Duodenal mucosa (tissue), 2 donors: ENCODE data around the gene AMOTL1.
A peak's percentile ranks its signal among the peaks of the same experiment; 100 is the strongest.

Experiments
- H3K27ac ChIP-seq: one replicate; pipeline ENCODE4 v1.7.0; 2013; ENCODE audit warnings: low read depth, low read length
- H3K27me3 ChIP-seq, 2 donors: one replicate each; pipeline ENCODE4 v1.7.0; 2013; ENCODE audit warnings: low read length in 2 of 2, control low read depth in 1 of 2; ENCODE audit not compliant: insufficient read depth in 2 of 2, control insufficient read depth in 1 of 2
- H3K36me3 ChIP-seq, 2 donors: one replicate each; pipeline ENCODE4 v1.7.0; 2013; ENCODE audit warnings: low read length in 2 of 2, control low read depth in 1 of 2; ENCODE audit not compliant: insufficient read depth in 2 of 2, control insufficient read depth in 1 of 2
- H3K4me1 ChIP-seq, 2 donors: one replicate each; pipeline ENCODE4 v1.7.0; 2013; ENCODE audit warnings: low read length in 2 of 2, control low read depth in 1 of 2; ENCODE audit not compliant: insufficient read depth in 2 of 2, control insufficient read depth in 1 of 2
- H3K4me3 ChIP-seq, 2 donors: one replicate each; pipeline ENCODE4 v1.7.0; 2013; ENCODE audit warnings: low read length in 2 of 2, low read depth in 1 of 2
- H3K9ac ChIP-seq, 2 donors: one replicate each; pipeline ENCODE4 v1.7.0; 2013; ENCODE audit warnings: low read length in 2 of 2, low read depth in 1 of 2
- H3K9me3 ChIP-seq, 2 donors: one replicate each; pipeline ENCODE4 v1.7.0; 2013; ENCODE audit warnings: low read length in 2 of 2, control low read depth in 1 of 2; ENCODE audit not compliant: control insufficient read depth in 1 of 2

The AMOTL1 gene

DNA sequence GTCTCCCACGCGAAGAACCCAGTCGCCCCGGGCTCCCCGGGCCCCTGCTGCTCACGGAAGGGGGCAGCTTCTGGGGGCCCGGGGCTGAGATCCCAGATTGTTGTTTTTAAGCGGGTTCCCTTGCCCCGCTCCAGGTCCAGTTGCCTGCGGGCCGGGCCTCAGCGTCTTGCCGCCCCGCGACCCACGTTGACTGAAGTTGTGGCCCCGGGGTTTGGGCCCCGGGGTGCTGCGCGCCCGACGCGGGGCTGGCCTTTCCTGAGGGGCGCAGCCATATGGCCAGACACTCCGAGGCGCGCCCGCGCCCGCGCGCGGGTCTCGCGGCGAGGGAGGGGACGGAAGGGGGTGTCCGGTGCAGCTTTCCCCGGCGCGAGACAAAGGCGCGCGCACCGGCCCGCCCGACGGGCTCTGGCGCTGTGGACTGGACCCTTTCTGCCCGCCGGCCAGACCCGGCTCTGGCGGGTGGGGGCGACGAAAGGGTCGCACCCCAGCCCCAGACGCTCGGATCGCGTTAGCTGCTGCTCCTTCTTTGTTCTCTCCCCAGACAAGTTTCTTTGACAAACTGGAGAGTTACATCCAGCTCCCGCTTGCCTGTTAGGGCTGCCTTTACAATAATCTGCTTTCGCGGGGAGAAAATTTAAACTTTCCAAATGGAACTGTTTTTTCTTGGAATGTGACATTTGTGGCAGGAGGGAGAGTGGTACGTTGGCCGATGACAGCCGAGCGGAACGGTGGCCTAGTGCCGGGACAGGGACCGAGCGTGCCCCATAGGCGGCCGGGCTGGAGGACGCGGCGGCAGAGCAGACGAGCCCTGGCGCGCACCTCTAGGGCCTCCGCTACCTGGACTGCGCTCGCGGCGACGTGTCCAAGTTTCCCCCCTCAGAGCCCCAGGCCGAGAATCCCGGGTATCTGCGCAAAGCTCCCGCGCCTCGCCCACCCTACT lies 716 bp downstream of the AMOTL1 start:
- Histone ChIP-seq H3K4me1 (peaks cover 12 to 13% of the 10 kb centered on the region in 2 donors), H3K9me3 (no peaks in the 10 kb centered on the region), H3K4me3 (peak overlapping the region; percentile 77 to 78), H3K27ac (peak overlapping the region; percentile 79), H3K27me3 (peaks cover 3 to 11% of the 10 kb centered on the region in 2 donors), H3K36me3 (no peaks in the 10 kb centered on the region), H3K9ac (peak overlapping the region; percentile 48 to 67)

- peak overlapping the region; percentile 7 for H3K27ac ChIP-seq
- H3K4me3 ChIP-seq, result peak overlapping the region; percentile 77 to 78
- H3K36me3 ChIP-seq, result no peaks in the 10 kb centered on the region
- no peaks in the 10 kb centered on the region for H3K9me3 ChIP-seq
- peak overlapping the region; percentile 36 to 67 for H3K9ac ChIP-seq
- peaks cover 12 to 13% of the 10 kb centered on the region in 2 donors for H3K4me1 ChIP-seq
- H3K27me3 ChIP-seq, result peaks cover 3 to 11% of the 10 kb centered on the region in 2 donors
These were observed 1.7 kb downstream of the AMOTL1 start for GRCh38 chr11:94769880-94770279.

DNA sequence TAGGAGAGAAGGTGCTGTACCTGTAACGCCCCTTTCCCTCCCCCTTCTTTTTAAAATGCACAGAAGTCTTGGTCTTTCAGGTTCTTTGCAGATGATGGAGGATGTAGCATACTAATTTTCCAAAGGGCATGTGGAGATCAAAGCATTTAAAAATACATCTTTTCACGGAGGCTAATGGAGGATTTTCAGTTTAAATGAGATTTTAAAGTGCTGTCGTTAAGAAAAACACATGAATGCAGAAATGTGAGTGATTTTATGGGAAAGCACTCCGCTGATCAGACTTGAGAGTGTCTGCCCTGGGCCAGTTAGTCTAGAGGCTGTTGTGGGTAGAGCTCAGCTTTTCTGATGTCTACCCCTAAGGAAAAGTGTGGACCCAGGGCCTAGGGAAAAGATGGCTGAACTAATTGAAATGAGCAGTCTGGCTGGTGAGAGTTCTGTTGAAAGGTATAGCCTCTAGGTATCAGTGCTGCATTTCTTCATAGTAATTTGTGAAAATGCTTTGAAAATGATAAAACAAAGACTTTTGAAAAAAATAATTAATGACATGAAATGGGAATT lies 2.5 kb downstream of the AMOTL1 start:
- Histone ChIP-seq H3K27ac (no peak overlapping the region), H3K9ac (no peak overlapping the region), H3K4me1 (peaks cover 12 to 13% of the 10 kb centered on the region in 2 donors), H3K4me3 (peak overlapping the region in 1 of 2 donors; percentile 77), H3K9me3 (no peaks in the 10 kb centered on the region), H3K36me3 (no peaks in the 10 kb centered on the region), H3K27me3 (peaks cover 3 to 11% of the 10 kb centered on the region in 2 donors)

- no peak overlapping the region for H3K4me3 ChIP-seq
- H3K27me3 ChIP-seq, result peaks cover 3 to 10% of the 10 kb centered on the region in 2 donors
- H3K27ac ChIP-seq, result no peak overlapping the region
- H3K9me3 ChIP-seq, result no peaks in the 10 kb centered on the region
- no peaks in the 10 kb centered on the region for H3K36me3 ChIP-seq
- H3K9ac ChIP-seq, result no peak overlapping the region
- peaks cover 17% of the 10 kb centered on the region in 2 donors for H3K4me1 ChIP-seq
These were observed 3.2 kb downstream of the AMOTL1 start for GRCh38 chr11:94771390-94771789.

GRCh38 chr11:94771951-94772350 lies 3.8 kb downstream of the AMOTL1 start:
- Histone ChIP-seq H3K27me3 (peaks cover 3 to 5% of the 10 kb centered on the region in 2 donors), H3K36me3 (no peaks in the 10 kb centered on the region), H3K27ac (no peak overlapping the region), H3K4me3 (no peak overlapping the region), H3K9me3 (no peaks in the 10 kb centered on the region), H3K9ac (no peak overlapping the region), H3K4me1 (peaks cover 17 to 22% of the 10 kb centered on the region in 2 donors)

GRCh38 chr11:94773842-94774241 lies 5.7 kb downstream of the AMOTL1 start:
- H3K36me3 ChIP-seq, result no peaks in the 10 kb centered on the region
- peaks cover 0 to 3% of the 10 kb centered on the region in 2 donors for H3K27me3 ChIP-seq
- no peak overlapping the region for H3K4me3 ChIP-seq
- H3K9ac ChIP-seq, result no peak overlapping the region
- H3K9me3 ChIP-seq, result no peaks in the 10 kb centered on the region
- no peak overlapping the region for H3K27ac ChIP-seq
- peaks cover 17% of the 10 kb centered on the region in 2 donors for H3K4me1 ChIP-seq

- Histone ChIP-seq H3K9me3 (no peaks in the 10 kb centered on the region), H3K36me3 (no peaks in the 10 kb centered on the region), H3K27ac (no peak overlapping the region), H3K4me3 (no peak overlapping the region), H3K27me3 (no peaks in the 10 kb centered on the region), H3K4me1 (peaks cover 16% of the 10 kb centered on the region in 2 donors), H3K9ac (no peak overlapping the region)
These were observed 6.2 kb downstream of the AMOTL1 start for GRCh38 chr11:94774345-94774744.

- Histone ChIP-seq H3K9ac (no peak overlapping the region), H3K27ac (no peak overlapping the region), H3K4me1 (peaks cover 6 to 9% of the 10 kb centered on the region in 2 donors), H3K4me3 (no peak overlapping the region), H3K36me3 (no peaks in the 10 kb centered on the region), H3K27me3 (no peaks in the 10 kb centered on the region), H3K9me3 (no peaks in the 10 kb centered on the region)
These were observed 7.6 kb downstream of the AMOTL1 start for GRCh38 chr11:94775567-94776327.

- H3K4me3 ChIP-seq, result no peak overlapping the region
- H3K27me3 ChIP-seq, result no peaks in the 10 kb centered on the region
- H3K36me3 ChIP-seq, result no peaks in the 10 kb centered on the region
- H3K27ac ChIP-seq, result no peak overlapping the region
- no peak overlapping the region for H3K9ac ChIP-seq
- no peaks in the 10 kb centered on the region for H3K9me3 ChIP-seq
- H3K4me1 ChIP-seq, result peaks cover 6 to 9% of the 10 kb centered on the region in 2 donors
These were observed 8.5 kb downstream of the AMOTL1 start for GRCh38 chr11:94776351-94777321.
